C4-2B (cell line): ENCODE results near the gene RXRA.
A peak's percentile ranks its signal among the peaks of the same experiment; 100 is the strongest.

Experiments used
- ZFX ChIP-seq: fragments of 450-650 bp; IDR thresholded peaks from 2 replicates; pipeline ENCODE4 v1.6.1; 2017
- TF ChIP-seq, protein P1 (sequence below): fragments of 450-650 bp; conservative IDR thresholded peaks from 2 replicates; pipeline ENCODE4 v1.5.1; 2017; ENCODE audit warnings: mild to moderate bottlenecking

- TF ChIP-seq, protein P1, sequence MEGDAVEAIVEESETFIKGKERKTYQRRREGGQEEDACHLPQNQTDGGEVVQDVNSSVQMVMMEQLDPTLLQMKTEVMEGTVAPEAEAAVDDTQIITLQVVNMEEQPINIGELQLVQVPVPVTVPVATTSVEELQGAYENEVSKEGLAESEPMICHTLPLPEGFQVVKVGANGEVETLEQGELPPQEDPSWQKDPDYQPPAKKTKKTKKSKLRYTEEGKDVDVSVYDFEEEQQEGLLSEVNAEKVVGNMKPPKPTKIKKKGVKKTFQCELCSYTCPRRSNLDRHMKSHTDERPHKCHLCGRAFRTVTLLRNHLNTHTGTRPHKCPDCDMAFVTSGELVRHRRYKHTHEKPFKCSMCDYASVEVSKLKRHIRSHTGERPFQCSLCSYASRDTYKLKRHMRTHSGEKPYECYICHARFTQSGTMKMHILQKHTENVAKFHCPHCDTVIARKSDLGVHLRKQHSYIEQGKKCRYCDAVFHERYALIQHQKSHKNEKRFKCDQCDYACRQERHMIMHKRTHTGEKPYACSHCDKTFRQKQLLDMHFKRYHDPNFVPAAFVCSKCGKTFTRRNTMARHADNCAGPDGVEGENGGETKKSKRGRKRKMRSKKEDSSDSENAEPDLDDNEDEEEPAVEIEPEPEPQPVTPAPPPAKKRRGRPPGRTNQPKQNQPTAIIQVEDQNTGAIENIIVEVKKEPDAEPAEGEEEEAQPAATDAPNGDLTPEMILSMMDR, result peak; percentile 71
- TF ChIP-seq ZFX, result peak; percentile 48
These were observed 34.0 kb downstream of the RXRA start for GRCh38 chr9:134360180-134360759.
